Dermis microvascular lymphatic vessel endothelial cell (primary cell): Measurements from ENCODE around the gene SMYD3. TPM values are rescaled to one million over a fixed set of nuclear protein-coding genes. Genes with fewer than 3 reads are reported as not detected.
A peak's percentile ranks its signal among the peaks of the same experiment; 100 is the strongest.

Experiments used
- DNase-seq, 2 donors: peaks; one replicate each; pipeline versions ENCODE4 v3.0.0 to v3.0.0-alpha.2; 2010; ENCODE audit warnings: low read depth in 2 of 2
- total RNA-seq: library from RNA; depleted of rRNA; stranded (reverse); fragments of >200 nt; gene quantifications from 2 replicates; pipeline ENCODE4 v1.2.1, GENCODE V29; 2014

Gene SMYD3
- total RNA-seq, 1 donor from 2014 or later: 17.8 TPM

GRCh38 chr1:246181241-246181640 lies 325.8 kb downstream of the SMYD3 start:
- DNase-seq: peak in 1 of 2 donors; percentile 53

DNA sequence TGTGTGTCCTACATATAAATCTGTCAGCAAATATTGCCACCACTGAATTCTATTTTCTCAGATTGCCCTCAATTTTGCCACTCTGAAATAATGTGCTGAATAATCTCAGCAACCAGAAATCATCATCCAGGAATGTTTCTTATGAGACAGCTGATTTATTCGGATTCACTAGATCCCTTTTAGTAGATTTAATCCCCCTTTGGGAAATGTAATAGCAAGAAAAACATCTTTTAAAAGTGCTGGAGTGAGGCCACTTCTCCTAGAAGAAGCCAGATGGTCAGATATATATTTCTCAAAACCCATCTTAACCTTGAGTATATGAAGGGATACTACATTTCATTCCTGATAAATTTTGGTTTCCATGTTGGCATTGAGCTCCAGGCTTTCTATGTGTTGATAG lies 327.7 kb downstream of the SMYD3 start:
- DNase-seq: no peak

DNA sequence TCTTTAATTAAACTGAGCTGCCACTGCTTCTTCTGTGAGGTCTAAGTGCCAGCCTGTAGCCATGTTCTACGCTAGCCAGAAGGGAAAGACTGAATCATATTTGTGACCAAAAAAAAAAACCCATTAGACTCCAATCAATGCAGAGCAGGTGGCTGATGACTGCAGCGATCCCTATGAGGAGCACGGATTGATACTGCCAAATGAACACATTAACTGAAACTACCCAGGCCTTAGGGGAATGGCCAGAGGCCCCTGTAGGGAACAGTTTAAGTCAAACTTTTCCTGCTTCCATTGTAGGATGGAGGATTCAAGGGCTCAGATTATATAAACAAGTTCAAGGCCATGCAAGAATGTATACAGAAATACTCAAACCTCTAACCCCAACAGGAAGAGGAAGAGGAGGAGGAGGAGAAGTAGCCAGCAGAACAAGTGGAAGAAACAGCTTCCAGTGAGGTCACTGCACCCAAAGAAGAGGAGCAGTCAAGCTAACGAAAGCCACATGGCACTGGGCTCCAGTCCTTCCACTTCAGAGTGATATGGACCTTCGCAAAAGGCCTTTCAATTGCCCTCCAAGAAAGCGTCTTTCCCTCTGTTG lies 328.3 kb downstream of the SMYD3 start:
- no peak for DNase-seq

DNA sequence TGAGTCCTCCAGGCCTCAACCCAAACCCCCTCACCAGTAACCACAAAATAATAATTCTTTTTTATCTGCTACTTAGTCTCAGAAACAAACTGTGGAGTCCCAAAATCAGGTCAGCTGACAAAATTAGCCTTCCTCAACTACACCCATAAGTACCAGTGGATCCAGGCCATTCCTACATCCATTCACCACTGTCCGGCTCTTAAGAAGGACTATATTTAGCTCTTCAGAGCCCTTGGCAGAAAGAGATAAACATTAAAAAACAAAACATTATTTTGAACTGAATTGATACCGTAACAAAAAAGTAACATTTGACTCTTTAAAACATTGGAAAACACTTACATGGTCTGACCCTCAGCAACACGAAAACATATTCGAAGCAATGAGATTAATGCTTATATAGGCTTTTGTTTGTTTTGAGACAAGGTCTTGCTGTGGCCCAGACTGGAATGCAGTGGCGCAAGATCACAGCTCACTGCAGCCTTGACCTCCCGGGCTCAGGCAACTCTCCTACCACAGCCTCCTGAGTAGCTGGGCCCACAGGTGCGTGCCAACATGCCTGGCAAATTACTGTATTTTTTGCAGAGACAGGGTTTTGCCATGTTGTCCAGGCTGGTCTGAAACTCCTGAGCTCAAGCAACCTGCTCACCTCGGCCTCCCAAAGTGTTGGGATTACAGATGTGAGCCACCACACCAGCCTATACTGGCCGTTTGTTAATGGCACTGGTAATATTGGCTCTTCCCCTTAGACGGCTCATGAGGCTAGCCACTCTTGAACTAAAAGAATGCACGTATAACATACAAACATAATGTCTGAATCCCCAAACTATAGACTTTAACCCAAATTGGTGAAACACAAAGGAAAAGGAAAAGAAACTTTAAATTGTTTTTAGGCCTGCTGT lies 330.7 kb downstream of the SMYD3 start:
- DNase-seq: no peak

DNA sequence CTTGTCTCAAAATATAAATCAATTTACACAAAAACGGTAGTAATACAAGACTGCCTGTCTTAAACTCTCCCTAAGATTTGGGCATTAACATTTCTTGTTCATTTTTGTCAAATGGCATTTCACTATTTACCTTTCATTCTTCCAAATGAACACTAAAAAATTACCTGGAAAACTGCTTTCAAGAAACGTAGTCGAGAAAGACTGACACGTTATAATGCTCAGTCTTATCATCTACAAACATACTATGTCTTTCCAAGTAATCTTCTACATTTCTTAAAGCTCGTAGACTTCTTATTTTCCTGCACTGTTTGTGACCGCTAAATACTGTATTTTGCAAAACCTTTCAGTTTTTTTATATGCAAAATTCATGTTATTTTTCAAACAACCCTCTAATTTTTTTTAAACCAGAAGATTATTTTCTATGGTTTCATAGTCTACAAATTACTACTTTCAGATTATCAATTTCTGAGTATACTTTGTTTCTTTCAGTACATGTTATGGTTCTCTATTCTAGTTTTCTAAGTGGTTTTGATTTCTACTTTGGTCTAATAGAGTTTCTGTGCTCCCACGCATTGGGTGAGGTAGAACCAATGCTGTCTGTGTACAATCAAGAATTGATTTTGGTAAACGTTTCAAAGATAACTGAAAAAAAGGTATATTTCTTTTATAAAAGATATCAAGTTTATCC lies 336.4 kb downstream of the SMYD3 start:
- DNase-seq: no peak

- DNase-seq: no peak
These were observed 337.6 kb downstream of the SMYD3 start for GRCh38 chr1:246169486-246169885.

DNA sequence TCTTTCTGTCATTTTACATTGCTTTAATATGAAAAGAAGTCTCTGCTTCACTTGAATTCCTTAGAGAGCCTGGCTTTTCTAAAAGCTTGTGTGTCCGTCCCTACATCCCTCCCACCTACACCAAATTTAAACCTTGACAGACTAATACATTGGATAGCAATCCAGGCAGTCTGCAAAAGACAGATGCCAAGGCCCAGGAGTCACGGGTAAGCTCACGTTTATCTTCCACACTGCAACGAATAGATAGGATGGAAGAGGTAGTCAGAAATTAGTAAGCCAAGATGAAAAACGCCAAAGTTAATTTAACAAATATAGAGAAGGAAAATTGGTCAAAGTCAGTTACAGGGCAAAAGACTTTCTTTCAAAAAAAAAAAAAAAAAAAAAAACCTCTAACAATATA lies 338.1 kb downstream of the SMYD3 start:
- no peak for DNase-seq

GRCh38 chr1:246166841-246167240 lies 340.2 kb downstream of the SMYD3 start:
- DNase-seq: no peak

DNA sequence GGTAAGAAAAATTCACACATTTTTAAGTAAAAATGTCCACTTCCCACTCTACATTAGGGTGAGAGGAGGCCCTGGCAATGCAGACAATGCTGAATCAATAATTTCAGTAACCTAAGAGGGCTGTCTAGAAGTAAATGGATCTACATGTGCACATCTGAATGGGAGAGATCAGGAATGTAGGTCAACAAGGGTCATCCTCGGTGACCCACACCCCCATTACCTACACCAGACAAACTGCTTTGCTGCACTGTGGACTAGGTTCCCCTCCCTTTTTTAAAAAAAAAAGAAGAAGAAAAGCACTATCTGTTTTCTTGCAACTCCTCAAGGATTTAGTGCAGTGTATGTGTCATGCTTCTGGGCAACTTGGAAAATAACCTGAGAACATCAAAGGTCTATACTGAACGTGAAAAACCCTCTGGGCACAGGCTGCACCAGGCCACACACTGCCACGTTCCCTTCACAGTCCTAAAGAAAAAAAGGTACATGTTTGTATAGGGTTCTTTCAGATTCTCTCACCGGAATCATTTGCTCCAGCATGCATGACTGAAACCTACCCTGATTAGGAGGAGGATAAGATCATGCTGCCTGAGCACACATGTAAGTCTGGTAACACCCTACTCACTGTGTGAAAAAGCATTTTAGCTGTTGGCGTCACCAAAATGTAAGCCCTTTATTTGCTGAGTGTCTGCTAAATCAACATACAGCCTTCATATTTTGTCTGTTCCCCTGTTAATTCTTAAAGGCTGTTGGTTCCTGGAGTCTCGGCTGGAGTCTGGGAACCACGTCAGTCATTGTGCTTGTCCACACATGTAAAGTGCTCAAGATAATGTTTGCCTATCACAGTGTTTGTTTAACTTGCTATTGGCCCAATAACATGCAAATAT lies 341.0 kb downstream of the SMYD3 start:
- DNase-seq: no peak

DNA sequence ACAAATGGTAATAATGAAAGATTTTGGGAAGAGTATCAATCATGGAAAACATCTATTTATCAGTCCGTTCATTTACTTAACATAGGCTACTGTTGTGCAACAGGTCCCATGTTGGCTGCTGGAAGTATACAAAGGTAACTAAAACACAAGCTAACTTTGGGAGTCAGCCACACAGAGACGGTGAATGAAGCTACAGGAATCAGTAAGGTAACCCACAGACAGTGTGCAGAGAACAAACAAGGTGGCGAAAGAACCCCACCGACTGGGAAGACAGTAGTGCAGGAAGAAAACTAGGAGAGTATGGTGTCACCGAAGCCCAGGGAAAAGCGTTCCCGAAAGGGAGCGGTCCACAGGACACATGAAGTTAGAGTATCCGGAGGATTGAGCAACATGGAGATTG lies 342.3 kb downstream of the SMYD3 start:
- DNase-seq: no peak

- no peak for DNase-seq
These were observed 344.5 kb downstream of the SMYD3 start for GRCh38 chr1:246162560-246162959.

GRCh38 chr1:246161626-246162025 lies 345.5 kb downstream of the SMYD3 start:
- DNase-seq: peak in 1 of 2 donors; percentile 53

- no peak for DNase-seq
These were observed 346.2 kb downstream of the SMYD3 start for GRCh38 chr1:246160905-246161304.

- DNase-seq: no peak
These were observed 346.7 kb downstream of the SMYD3 start for GRCh38 chr1:246160374-246160773.

- DNase-seq: no peak
These were observed 347.5 kb downstream of the SMYD3 start for GRCh38 chr1:246159279-246160227.

GRCh38 chr1:246158131-246158530 lies 348.9 kb downstream of the SMYD3 start:
- no peak for DNase-seq

- DNase-seq: no peak
These were observed 349.6 kb downstream of the SMYD3 start for GRCh38 chr1:246157516-246157915.

DNA sequence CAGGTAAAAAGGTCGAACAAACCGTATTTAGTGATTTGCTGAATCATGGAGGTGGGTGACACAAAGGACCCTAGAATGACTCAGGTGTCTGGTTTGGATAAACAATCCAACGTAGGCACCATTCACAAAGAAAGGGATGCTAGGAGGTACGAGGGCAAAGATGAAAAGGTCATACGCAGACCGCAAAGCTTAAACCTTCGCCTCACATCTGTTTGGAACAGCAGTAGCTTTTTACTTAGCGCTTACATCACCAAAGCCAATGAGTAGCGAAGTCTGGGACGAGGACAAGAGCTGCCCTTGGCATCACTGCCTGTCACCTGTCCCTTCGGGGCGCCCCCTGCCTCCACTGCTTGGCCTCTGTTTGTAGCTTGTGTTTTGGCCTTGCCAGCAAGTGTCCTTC lies 350.2 kb downstream of the SMYD3 start:
- no peak for DNase-seq

GRCh38 chr1:246155923-246156322 lies 351.2 kb downstream of the SMYD3 start:
- peak in 1 of 2 donors; percentile 37 for DNase-seq

DNA sequence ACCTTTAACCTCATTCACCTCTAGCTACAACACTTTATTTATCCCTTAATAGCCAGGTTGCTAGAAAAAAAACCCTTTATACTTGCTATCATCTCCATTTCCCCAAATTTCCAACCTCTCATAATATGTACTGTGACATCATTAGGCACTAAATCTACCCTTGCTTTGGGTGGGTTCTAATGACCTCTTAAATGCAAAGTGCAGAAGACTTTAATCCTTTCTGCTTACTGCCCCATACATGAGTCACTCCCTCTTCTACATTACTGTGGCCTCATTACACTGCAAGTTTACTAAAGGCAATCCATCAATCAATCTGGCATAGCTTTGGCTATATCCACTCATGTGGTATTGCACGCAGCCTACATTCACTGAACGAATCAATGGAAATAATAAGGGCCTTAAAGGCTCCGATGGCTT lies 353.3 kb downstream of the SMYD3 start:
- no peak for DNase-seq
